GM10266 (cell line): ENCODE measurements around the gene NFE2L3.
"Not testable (repeated sequence)": the region's sequence is repeated elsewhere in the genome, so short reads cannot be mapped to it uniquely, and the experiment has no call there.

Experiments
- DNase-seq: peaks from one replicate; pipeline ENCODE4 v3.0.0; 2012; ENCODE audit errors: extremely low spot score
- TF ChIP-seq, protein P1 (sequence below): IDR thresholded peaks from 2 replicates; pipeline ENCODE4 v1.5.1; 2012; ENCODE audit warnings: mild to moderate bottlenecking, low read depth; ENCODE audit not compliant: control insufficient read depth, insufficient read depth; ENCODE audit errors: missing control alignments

NFE2L3 gene

DNA sequence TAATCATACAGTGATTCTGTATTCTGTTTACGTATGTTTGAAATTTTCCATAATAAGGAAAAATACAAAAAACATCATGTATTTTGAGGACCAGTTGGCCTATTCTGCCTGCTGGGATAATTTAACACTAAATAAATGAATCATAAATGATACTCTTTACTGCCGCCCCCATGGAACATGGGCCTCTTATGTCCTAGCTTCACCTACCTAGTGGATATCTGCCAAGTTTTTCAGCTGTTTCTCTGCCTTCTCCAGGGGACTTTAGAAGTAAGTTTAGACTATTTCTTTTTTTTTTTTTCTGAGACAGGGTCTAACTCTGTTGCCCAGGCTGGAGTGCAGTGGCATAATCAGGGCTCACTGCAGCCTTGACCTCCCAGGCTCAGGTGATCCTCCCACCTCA, 10.4 kb downstream of the NFE2L3 start:
- DNase-seq, result no peak
- TF ChIP-seq, protein P1, sequence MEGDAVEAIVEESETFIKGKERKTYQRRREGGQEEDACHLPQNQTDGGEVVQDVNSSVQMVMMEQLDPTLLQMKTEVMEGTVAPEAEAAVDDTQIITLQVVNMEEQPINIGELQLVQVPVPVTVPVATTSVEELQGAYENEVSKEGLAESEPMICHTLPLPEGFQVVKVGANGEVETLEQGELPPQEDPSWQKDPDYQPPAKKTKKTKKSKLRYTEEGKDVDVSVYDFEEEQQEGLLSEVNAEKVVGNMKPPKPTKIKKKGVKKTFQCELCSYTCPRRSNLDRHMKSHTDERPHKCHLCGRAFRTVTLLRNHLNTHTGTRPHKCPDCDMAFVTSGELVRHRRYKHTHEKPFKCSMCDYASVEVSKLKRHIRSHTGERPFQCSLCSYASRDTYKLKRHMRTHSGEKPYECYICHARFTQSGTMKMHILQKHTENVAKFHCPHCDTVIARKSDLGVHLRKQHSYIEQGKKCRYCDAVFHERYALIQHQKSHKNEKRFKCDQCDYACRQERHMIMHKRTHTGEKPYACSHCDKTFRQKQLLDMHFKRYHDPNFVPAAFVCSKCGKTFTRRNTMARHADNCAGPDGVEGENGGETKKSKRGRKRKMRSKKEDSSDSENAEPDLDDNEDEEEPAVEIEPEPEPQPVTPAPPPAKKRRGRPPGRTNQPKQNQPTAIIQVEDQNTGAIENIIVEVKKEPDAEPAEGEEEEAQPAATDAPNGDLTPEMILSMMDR, result no peak

DNA sequence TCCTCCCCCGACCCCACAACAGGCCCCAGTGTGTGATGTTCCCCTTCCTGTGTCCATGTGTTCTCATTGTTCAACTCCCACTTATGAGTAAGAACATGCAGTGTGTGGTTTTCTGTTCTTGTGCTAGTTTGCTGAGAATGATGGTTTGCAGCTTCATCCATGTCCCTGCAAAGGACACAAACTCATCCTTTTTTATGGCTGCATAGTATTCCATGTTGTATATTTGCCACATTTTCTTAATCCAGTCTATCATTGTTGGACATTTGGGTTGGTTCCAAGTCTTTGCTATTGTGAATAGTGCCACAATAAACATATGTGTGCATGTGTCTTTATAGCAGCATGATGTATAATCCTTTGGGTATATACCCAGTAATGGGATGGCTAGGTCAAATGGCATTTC, 11.8 kb downstream of the NFE2L3 start:
- DNase-seq, result not testable (repeated sequence)

DNA sequence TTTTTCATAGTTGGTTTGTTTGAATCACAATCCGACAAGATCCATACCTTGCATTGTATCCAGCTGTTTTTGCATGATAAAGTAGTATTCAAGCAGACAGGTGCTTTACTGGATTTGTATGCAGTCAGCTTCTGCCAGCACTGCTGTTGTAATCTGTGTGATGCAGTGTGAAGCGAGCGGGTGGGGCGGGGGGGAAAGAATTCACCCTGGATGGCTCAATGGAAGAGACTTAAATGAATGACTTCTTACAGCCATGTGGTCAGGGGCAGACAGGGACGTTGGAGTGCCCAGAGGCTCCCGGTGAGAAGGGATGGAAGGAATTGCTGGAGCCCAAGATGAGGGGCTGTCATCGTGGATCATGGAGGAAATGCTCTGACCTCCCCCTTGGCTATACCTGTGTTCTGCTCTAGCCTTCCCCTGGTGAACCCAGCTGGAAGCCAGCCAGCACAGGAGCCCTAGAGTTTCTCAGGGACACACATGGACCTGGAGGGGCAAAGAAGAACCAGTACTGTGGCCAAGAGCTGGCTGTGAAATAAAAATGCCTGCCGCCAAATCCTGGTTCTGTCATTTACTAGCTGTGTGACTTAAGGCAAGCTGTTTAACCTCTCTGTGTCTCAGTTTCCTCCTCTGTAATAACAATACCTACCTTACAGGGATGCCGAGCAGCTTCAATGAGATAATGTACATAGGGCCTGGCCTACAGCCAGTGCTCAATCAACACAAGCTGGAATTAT, 14.1 kb downstream of the NFE2L3 start:
- TF ChIP-seq, protein P1, result no peak
- no peak for DNase-seq

DNA sequence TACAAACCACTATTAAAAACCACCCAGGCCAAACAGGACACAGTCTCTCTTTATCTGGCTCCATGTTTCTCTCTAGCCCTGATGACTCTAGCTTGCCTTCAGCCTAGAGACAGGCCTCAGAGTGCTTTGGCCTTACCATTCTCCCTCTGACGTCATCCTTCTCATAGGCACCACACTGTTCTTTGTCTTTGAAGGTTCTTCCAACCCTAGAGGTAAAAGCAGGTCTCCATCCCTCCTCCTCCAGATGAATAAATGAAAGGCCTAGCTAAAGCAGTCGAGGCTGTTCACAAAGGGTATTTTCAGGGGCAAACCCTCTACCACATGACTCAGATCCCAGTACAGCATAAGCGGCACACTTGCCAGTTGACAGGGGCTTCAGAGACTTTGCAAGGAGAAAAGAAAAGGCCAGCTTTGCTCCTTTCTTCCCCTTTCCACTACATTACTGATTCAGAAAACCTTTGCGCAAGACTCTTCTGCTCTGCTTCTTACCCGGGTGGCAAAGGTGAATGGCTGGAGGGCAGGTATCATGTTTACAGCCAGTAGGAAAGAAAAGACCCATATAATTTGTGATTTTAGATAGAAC, 14.8 kb downstream of the NFE2L3 start:
- DNase-seq, result no peak
- TF ChIP-seq, protein P1, result no peak

DNA sequence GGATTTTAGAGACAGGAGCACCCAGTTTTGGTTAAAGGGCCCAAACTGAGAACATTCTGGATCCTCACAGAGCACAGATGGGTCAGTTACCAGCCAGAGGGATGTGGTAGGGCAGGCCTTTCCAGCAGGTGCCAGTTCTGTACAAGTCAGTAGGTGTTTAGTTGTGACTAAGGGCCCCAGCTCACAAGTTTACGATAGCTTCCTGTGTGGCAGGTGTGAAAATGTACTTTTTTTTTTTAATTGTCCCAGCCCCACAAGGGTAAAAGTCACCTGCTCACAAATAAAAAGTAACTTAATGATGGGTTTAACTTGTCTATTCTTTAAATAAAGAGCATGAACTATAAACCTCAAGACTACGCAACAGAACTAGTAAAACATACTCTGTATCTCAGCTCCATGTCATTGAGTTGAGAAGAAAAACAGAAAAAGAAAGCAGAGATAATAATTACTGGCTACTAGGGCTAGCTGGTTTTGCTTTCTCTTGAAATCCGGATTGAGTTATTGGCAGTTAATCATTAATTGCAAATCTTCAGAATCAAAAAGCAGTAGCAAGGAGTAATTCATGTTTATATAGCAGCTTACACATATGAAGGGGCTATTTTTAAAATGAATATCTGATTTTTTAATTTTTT, 15.4 kb downstream of the NFE2L3 start:
- DNase-seq, result no peak
- TF ChIP-seq, protein P1, result no peak

DNA sequence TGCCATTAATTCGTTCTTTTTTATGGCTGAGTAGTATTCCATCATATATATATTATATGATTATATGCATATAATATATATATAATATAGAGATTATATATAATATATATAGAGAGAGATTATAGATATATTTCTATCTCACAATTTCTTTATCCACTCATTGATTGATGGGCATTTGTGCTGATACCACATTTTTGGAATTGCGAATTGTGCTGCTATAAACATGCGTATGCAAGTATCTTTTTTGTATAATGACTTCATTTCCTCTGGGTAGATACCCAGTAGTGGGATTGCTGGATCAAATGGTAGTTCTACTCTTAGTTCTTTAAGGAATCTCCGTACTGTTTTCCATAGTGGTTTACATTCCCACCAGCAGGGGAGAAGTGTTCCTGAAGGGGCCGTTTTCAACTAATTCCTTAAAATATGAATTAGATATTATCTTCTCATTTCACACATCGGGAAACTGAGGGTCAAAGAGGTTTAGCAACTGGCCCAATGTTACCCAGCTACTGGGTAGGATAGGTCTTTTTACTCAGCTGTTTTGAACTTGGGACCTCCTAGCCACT, 16.5 kb downstream of the NFE2L3 start:
- no peak for DNase-seq
- TF ChIP-seq, protein P1, result no peak

DNA sequence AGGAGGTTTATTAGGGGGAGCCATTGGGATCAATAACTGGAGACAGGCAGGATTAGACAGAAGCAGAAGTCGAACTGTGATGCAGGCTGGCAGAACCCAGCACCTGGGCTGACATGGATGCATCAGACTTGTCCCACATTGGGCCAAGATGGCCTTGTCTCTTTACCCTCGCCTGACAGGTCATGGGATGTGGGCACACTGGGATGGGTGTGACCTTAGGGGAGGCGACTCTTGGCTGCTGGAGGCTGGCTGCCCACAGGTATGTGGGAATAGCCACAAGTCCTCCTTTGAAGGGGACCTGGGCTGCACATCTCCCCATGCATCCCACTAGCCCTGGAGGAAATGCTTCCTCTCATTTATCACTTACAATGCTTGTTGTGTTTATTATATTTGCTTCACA, 17.3 kb downstream of the NFE2L3 start:
- DNase-seq, result no peak
- TF ChIP-seq, protein P1, result no peak
